ENCODE results near the gene CDK13.

GRCh38 chr7:39948956-39949928 lies 814 bp upstream of the CDK13 start:
- TF ChIP-seq EZH2 (IDR thresholded peaks at IDR 0.05; ENCODE audit: borderline replicate concordance, low read length) = no peak
- TF ChIP-seq CTCF (conservative IDR thresholded peaks at IDR 0.05 in 1 of 2, IDR thresholded peaks at IDR 0.05 in 1 of 2; ENCODE audit: extremely low read depth in 1 of 2, insufficient read depth in 1 of 2, low read depth in 1 of 2, low read length in 2 of 2) = no peak
